Liver (tissue), 3 donors: ENCODE measurements around the gene CNR1.

Experiments
- GABPA ChIP-seq, 2 donors: IDR thresholded peaks in 1 of 2; conservative IDR thresholded peaks in 1 of 2; 2 replicates each; pipeline ENCODE4 v1.6.1; 2016; ENCODE audit warnings: antibody characterized with exemption in 2 of 2, mild to moderate bottlenecking in 1 of 2, moderate library complexity in 1 of 2
- HNF4A ChIP-seq, 2 donors: conservative IDR thresholded peaks; 2 replicates each; pipeline ENCODE4 v1.6.1; 2016; ENCODE audit warnings: antibody characterized with exemption in 2 of 2, mild to moderate bottlenecking in 2 of 2
- HNF4G ChIP-seq: IDR thresholded peaks from 2 replicates; pipeline ENCODE4 v1.6.1; 2016; ENCODE audit warnings: antibody characterized with exemption
- JUND ChIP-seq, 2 donors: IDR thresholded peaks; 2 replicates each; pipeline ENCODE4 v1.6.1; 2016; ENCODE audit warnings: antibody characterized with exemption in 2 of 2
- RAD21 ChIP-seq, 2 donors: IDR thresholded peaks; 2 replicates each; pipeline ENCODE4 v1.6.1; 2016; ENCODE audit warnings: antibody characterized with exemption in 2 of 2, mild to moderate bottlenecking in 2 of 2
- SP1 ChIP-seq: IDR thresholded peaks from 2 replicates; pipeline ENCODE4 v1.6.1; 2018; ENCODE audit warnings: antibody characterized with exemption, mild to moderate bottlenecking
- TAF1 ChIP-seq: conservative IDR thresholded peaks from 2 replicates; pipeline ENCODE4 v1.6.1; 2016; ENCODE audit warnings: antibody characterized with exemption, mild to moderate bottlenecking
- YY1 ChIP-seq: IDR thresholded peaks from 2 replicates; pipeline ENCODE4 v1.6.1; 2016; ENCODE audit warnings: antibody characterized with exemption, mild to moderate bottlenecking
- ZBTB33 ChIP-seq: IDR thresholded peaks from 2 replicates; pipeline ENCODE4 v1.6.1; 2016; ENCODE audit warnings: antibody characterized with exemption
- TF ChIP-seq, protein P1 (sequence below): fragments of 150-350 bp; IDR thresholded peaks from 2 replicates; pipeline ENCODE4 v1.5.1; 2017; ENCODE audit warnings: improper control_type of control experiment, low read depth, low read length; ENCODE audit not compliant: missing input control
- TF ChIP-seq, protein P2 (sequence below): IDR thresholded peaks from 2 replicates; pipeline ENCODE4 v1.6.1; 2016; ENCODE audit warnings: antibody characterized with exemption
- TF ChIP-seq, protein P3 (sequence below): IDR thresholded peaks from 2 replicates; pipeline ENCODE4 v1.6.1; 2016; ENCODE audit warnings: antibody characterized with exemption
- donor health status: healthy.
- donor health status: healthy.

GRCh38 chr6:88208726-88209125 lies 42.6 kb upstream of the CNR1 start:
- TF ChIP-seq, protein P1, sequence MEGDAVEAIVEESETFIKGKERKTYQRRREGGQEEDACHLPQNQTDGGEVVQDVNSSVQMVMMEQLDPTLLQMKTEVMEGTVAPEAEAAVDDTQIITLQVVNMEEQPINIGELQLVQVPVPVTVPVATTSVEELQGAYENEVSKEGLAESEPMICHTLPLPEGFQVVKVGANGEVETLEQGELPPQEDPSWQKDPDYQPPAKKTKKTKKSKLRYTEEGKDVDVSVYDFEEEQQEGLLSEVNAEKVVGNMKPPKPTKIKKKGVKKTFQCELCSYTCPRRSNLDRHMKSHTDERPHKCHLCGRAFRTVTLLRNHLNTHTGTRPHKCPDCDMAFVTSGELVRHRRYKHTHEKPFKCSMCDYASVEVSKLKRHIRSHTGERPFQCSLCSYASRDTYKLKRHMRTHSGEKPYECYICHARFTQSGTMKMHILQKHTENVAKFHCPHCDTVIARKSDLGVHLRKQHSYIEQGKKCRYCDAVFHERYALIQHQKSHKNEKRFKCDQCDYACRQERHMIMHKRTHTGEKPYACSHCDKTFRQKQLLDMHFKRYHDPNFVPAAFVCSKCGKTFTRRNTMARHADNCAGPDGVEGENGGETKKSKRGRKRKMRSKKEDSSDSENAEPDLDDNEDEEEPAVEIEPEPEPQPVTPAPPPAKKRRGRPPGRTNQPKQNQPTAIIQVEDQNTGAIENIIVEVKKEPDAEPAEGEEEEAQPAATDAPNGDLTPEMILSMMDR: no peak
- TF ChIP-seq, protein P2, sequence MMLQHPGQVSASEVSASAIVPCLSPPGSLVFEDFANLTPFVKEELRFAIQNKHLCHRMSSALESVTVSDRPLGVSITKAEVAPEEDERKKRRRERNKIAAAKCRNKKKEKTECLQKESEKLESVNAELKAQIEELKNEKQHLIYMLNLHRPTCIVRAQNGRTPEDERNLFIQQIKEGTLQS: no peak
- TF ChIP-seq, protein P3, sequence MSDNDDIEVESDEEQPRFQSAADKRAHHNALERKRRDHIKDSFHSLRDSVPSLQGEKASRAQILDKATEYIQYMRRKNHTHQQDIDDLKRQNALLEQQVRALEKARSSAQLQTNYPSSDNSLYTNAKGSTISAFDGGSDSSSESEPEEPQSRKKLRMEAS: no peak
- TF ChIP-seq JUND (IDR thresholded peaks at IDR 0.05): no peak
- no peak for TF ChIP-seq TAF1
- no peak for TF ChIP-seq GABPA (IDR thresholded peaks at IDR 0.05 in 1 of 2, conservative IDR thresholded peaks at IDR 0.05 in 1 of 2)
- no peak for TF ChIP-seq YY1
- no peak for TF ChIP-seq RAD21 (IDR thresholded peaks at IDR 0.05)
- TF ChIP-seq ZBTB33: no peak
- no peak for TF ChIP-seq SP1
- no peak for TF ChIP-seq HNF4A (conservative IDR thresholded peaks at IDR 0.05)
- TF ChIP-seq HNF4G: no peak
